IPS-NIHi11 (cell line): ENCODE data around the gene RPTN.

ENCODE experiments used
- DNase-seq: peaks from one replicate; pipeline ENCODE4 v3.0.0; 2012; ENCODE audit warnings: mixed read lengths, low spot score

RPTN gene

GRCh38 chr1:152159144-152159543 lies at the start of gene RPTN:
TSS of gene RPTN (minus strand) at chr1:152159228. CDS start at chr1:152157889, 1,339 bp downstream.
- DNase-seq, result no peak

GRCh38 chr1:152198982-152199381 lies 40.0 kb upstream of the RPTN start:
- no peak for DNase-seq

- DNase-seq, result no peak
These were observed 38.4 kb upstream of the RPTN start for GRCh38 chr1:152197361-152197941.

- no peak for DNase-seq
These were observed 32.7 kb upstream of the RPTN start for GRCh38 chr1:152191711-152192110.

GRCh38 chr1:152191260-152191659 lies 32.2 kb upstream of the RPTN start:
- no peak for DNase-seq

GRCh38 chr1:152190589-152190988 lies 31.6 kb upstream of the RPTN start:
- DNase-seq, result no peak

GRCh38 chr1:152189657-152190442 lies 30.8 kb upstream of the RPTN start:
- peak; percentile 38 for DNase-seq

GRCh38 chr1:152188673-152189591 lies 29.9 kb upstream of the RPTN start:
- peak; percentile 29 for DNase-seq

GRCh38 chr1:152186556-152187285 lies 27.7 kb upstream of the RPTN start:
- no peak for DNase-seq

GRCh38 chr1:152185544-152186391 lies 26.7 kb upstream of the RPTN start:
- DNase-seq, result peak; percentile 42

GRCh38 chr1:152182944-152183361 lies 23.9 kb upstream of the RPTN start:
- DNase-seq, result no peak

GRCh38 chr1:152182431-152182830 lies 23.4 kb upstream of the RPTN start:
- no peak for DNase-seq

GRCh38 chr1:152179566-152179965 lies 20.5 kb upstream of the RPTN start:
- no peak for DNase-seq

- no peak for DNase-seq
These were observed 11.4 kb upstream of the RPTN start for GRCh38 chr1:152170287-152170905.

GRCh38 chr1:152169366-152170025 lies 10.5 kb upstream of the RPTN start:
- no peak for DNase-seq

- DNase-seq, result no peak
These were observed 9.5 kb upstream of the RPTN start for GRCh38 chr1:152168535-152168868.

GRCh38 chr1:152167835-152168534 lies 9.0 kb upstream of the RPTN start:
- no peak for DNase-seq

- DNase-seq, result no peak
These were observed 7.9 kb upstream of the RPTN start for GRCh38 chr1:152166966-152167365.

GRCh38 chr1:152165286-152166077 lies 6.5 kb upstream of the RPTN start:
- DNase-seq, result no peak
